HEK293T (cell line): Measurements from ENCODE around the gene EIF4G3.
"Not testable (repeated sequence)": the region's sequence is repeated elsewhere in the genome, so short reads cannot be mapped to it uniquely, and the experiment has no call there.

ENCODE experiments used
- CTCF ChIA-PET: fragments of 350-600 bp; formaldehyde crosslinking; extraction: SDS; loops from one replicate; lab custom pipeline; 2021; ENCODE audit warnings: antibody characterized with exemption, inconsistent platforms; lab: Yijun Ruan, JAX
- POLR2A ChIA-PET: fragments of 350-600 bp; formaldehyde crosslinking; extraction: SDS; loops from one replicate; lab custom pipeline; 2020; ENCODE audit warnings: antibody characterized with exemption, inconsistent platforms; lab: Yijun Ruan, JAX
- DNase-seq: peaks from one replicate; pipeline ENCODE4 v3.0.0; 2012; ENCODE audit warnings: mixed read lengths; ENCODE audit errors: extremely low spot score
- ARNT ChIP-seq: fragments of 450-650 bp; IDR thresholded peaks from 2 replicates; pipeline ENCODE4 v1.6.1; 2017; ENCODE audit warnings: mild to moderate bottlenecking
- BHLHE40 ChIP-seq: fragments of 450-650 bp; IDR thresholded peaks from 2 replicates; pipeline ENCODE4 v1.6.1; 2016; ENCODE audit warnings: mild to moderate bottlenecking, moderate library complexity, borderline replicate concordance
- CTBP1 ChIP-seq: fragments of 450-650 bp; IDR thresholded peaks from 2 replicates; pipeline ENCODE4 v1.6.1; 2016; ENCODE audit warnings: borderline replicate concordance
- ELF4 ChIP-seq: fragments of 450-650 bp; IDR thresholded peaks from 2 replicates; pipeline ENCODE4 v1.6.1; 2017; ENCODE audit warnings: antibody characterized with exemption
- FOXA1 ChIP-seq: fragments of 450-650 bp; IDR thresholded peaks from 2 replicates; pipeline ENCODE4 v1.6.1; 2016; ENCODE audit warnings: mild to moderate bottlenecking
- FOXK2 ChIP-seq: fragments of 450-650 bp; IDR thresholded peaks from 2 replicates; pipeline ENCODE4 v1.6.1; 2016; ENCODE audit warnings: mild to moderate bottlenecking
- FOXM1 ChIP-seq: fragments of 450-650 bp; IDR thresholded peaks from 2 replicates; pipeline ENCODE4 v1.6.1; 2017; ENCODE audit warnings: mild to moderate bottlenecking, borderline replicate concordance
- HDGF ChIP-seq: fragments of 450-650 bp; IDR thresholded peaks from 2 replicates; pipeline ENCODE4 v1.6.1; 2017; ENCODE audit warnings: antibody characterized with exemption, borderline replicate concordance
- L3MBTL2 ChIP-seq: fragments of 450-650 bp; conservative IDR thresholded peaks from 2 replicates; pipeline ENCODE4 v1.6.1; 2016; ENCODE audit warnings: mild to moderate bottlenecking
- LEF1 ChIP-seq: fragments of 450-650 bp; IDR thresholded peaks from 2 replicates; pipeline ENCODE4 v1.6.1; 2017; ENCODE audit warnings: mild to moderate bottlenecking, borderline replicate concordance
- NFRKB ChIP-seq: fragments of 450-650 bp; IDR thresholded peaks from 2 replicates; pipeline ENCODE4 v1.6.1; 2016; ENCODE audit warnings: mild to moderate bottlenecking, moderate library complexity
- SP1 ChIP-seq: fragments of 450-650 bp; IDR thresholded peaks from 2 replicates; pipeline ENCODE4 v1.6.1; 2017
- SUZ12 ChIP-seq: fragments of 450-650 bp; IDR thresholded peaks from 2 replicates; pipeline ENCODE4 v1.6.1; 2016; ENCODE audit warnings: mild to moderate bottlenecking
- TARDBP ChIP-seq: fragments of 450-650 bp; IDR thresholded peaks from 2 replicates; pipeline ENCODE4 v1.6.1; 2016
- ZNF384 ChIP-seq: fragments of 450-650 bp; IDR thresholded peaks from 2 replicates; pipeline ENCODE4 v1.6.1; 2016
- TF ChIP-seq, protein P1 (sequence below): fragments of 450-650 bp; IDR thresholded peaks from 2 replicates; pipeline ENCODE4 v1.6.1; 2016

Gene EIF4G3

DNA sequence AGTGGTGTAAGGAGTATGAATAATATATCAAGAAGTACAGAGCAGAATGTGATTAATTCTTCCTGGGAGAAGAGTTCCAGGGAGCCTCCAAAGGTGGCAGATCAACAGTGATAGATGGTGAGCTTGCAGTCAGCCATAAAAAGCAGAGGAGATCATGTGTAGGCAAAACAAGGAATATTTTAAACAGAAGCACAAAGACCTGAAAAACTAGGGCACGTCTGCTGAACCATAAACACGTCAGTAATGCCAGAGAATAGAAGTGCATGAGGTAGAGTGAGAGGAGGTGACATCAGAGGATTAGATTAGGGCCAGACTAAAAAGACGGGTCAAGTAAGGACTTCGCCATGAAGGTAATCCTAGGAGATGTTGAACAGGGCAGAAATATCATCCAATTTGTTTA lies 151.8 kb downstream of the EIF4G3 start:
- DNase-seq: no peak
- POLR2A ChIA-PET: no interaction called here
- TF ChIP-seq FOXM1 (no peak), LEF1 (no peak), ELF4 (no peak), FOXA1 (no peak), BHLHE40 (no peak), CTBP1 (no peak), ZNF384 (no peak), HDGF (no peak), L3MBTL2 (no peak), SUZ12 (no peak), TARDBP (no peak), FOXK2 (no peak), ARNT (no peak), SP1 (no peak), NFRKB (no peak)
- TF ChIP-seq, protein P1, sequence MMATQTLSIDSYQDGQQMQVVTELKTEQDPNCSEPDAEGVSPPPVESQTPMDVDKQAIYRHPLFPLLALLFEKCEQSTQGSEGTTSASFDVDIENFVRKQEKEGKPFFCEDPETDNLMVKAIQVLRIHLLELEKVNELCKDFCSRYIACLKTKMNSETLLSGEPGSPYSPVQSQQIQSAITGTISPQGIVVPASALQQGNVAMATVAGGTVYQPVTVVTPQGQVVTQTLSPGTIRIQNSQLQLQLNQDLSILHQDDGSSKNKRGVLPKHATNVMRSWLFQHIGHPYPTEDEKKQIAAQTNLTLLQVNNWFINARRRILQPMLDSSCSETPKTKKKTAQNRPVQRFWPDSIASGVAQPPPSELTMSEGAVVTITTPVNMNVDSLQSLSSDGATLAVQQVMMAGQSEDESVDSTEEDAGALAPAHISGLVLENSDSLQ: no peak
- CTCF ChIA-PET: no interaction called here

GRCh38 chr1:21024136-21024896 lies 152.4 kb downstream of the EIF4G3 start:
- DNase-seq, POLR2A ChIA-PET, CTCF ChIA-PET: not testable (repeated sequence)

- TF ChIP-seq L3MBTL2: no peak
- TF ChIP-seq, protein P1: peak; percentile 88
- TF ChIP-seq SP1: no peak
- TF ChIP-seq ZNF384: no peak
- TF ChIP-seq ELF4: peak; percentile 47
- peak; percentile 47; the same call in 1 of the 2 replicates for TF ChIP-seq CTBP1
- peak; percentile 71 for DNase-seq
- ChIA-PET CTCF (interaction anchor here (0.6 kb wide), 2 partner anchors 10 to 193 kb away, joined by 3 to 4 read pairs; no protein-coding TSS in a partner anchor), POLR2A (no interaction called here)
Measured at GRCh38 chr1:21022279-21023040, 154.2 kb downstream of the EIF4G3 start.

- POLR2A ChIA-PET: no interaction called here
- no peak for TF ChIP-seq TARDBP
- DNase-seq: no peak
- CTCF ChIA-PET: no interaction called here
Measured at GRCh38 chr1:21021311-21021710, 155.4 kb downstream of the EIF4G3 start.

GRCh38 chr1:21020151-21020550 lies 156.5 kb downstream of the EIF4G3 start:
- ChIA-PET CTCF (no interaction called here), POLR2A (no interaction called here)
- TF ChIP-seq HDGF: no peak
- TF ChIP-seq BHLHE40: no peak
- TF ChIP-seq FOXA1: no peak
- no peak for TF ChIP-seq ARNT
- no peak for DNase-seq

DNA sequence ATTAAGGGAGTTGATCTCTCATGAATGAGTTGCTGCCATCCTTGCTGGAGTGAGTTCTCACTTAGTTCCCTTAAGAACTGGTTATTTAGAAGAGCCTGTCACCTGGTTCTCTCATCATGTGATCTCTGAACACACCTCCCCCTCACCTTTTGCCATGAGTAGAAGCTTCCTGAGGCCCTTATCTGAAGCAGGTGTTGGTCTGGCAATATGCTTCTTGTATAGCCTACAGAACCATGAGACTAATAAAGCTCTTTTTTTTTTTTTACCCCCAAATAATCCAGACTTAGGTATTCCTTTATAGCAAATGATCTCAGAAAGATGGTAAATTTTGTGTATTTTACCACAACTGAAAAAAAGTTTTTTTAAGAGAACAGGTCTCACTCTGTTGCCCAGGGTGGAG lies 158.0 kb downstream of the EIF4G3 start:
- POLR2A ChIA-PET: no interaction called here
- TF ChIP-seq FOXA1 (no peak), SP1 (no peak), NFRKB (no peak)
- no peak for DNase-seq
- CTCF ChIA-PET: interaction anchor here (0.5 to 0.7 kb wide), 2 partner anchors 100 to 1080 kb away, joined by 3 to 4 read pairs; no protein-coding TSS in a partner anchor

DNA sequence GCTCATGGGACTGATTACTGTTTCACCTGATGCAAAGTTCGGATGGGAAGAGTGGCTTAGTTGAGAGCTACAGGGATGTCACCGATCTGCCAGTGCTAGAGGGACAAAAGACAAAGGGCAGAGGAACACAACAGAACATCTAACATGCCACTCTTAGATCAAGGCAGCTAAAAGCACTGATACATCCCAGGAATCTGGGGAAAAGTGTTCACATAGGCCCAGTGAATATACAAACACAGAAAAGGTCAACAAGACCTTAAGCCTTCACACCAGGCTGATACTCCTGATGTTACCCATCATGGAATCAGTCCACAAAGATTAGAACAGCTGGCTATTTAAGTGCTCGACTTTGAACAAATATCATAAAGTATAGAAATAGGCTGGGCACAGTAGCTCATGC lies 163.2 kb downstream of the EIF4G3 start:
- ChIA-PET CTCF (no interaction called here), POLR2A (no interaction called here)
- no peak for DNase-seq
- no peak for TF ChIP-seq FOXA1
- no peak for TF ChIP-seq BHLHE40
- TF ChIP-seq SUZ12: no peak
- TF ChIP-seq HDGF: no peak
- TF ChIP-seq L3MBTL2: no peak
- TF ChIP-seq FOXM1: no peak
- no peak for TF ChIP-seq FOXK2

DNA sequence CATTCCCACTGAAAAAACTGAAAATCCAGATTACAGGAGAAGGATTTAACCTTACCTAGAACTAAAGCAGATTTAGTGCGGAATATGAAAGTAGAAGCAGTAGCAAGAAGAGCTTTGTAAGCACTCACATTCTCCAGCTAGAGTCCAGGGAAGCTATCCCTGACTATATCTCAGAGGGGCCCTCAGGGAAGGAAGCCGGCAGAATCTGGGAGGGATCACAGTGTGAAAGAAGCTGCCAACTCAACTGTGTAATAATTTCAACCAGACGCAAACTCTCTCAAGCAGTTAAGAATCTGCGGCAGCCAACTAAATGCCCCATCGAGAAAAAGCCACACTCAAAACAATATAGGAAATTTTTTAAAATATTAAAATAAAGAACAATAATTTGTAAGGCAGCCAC lies 163.8 kb downstream of the EIF4G3 start:
- ChIA-PET CTCF (interaction anchor here (0.5 kb wide), 1 partner anchor 10 kb away, joined by 3 read pairs; no protein-coding TSS in a partner anchor), POLR2A (no interaction called here)
- DNase-seq: peak; percentile 28
- no peak for TF ChIP-seq ZNF384
- TF ChIP-seq, protein P1: no peak
- no peak for TF ChIP-seq FOXK2
- TF ChIP-seq LEF1: no peak
- TF ChIP-seq CTBP1: no peak
- no peak for TF ChIP-seq FOXM1
- TF ChIP-seq TARDBP: no peak
- no peak for TF ChIP-seq FOXA1
- TF ChIP-seq HDGF: no peak
- no peak for TF ChIP-seq L3MBTL2
- TF ChIP-seq ELF4: no peak
- TF ChIP-seq NFRKB: no peak
- TF ChIP-seq SP1: no peak
- TF ChIP-seq ARNT: no peak
- TF ChIP-seq SUZ12: no peak
- TF ChIP-seq BHLHE40: no peak
